Thyroid gland (tissue), 4 donors: ENCODE data around the gene SEPTIN1. TPM values are rescaled to one million over a fixed set of nuclear protein-coding genes. Genes with fewer than 3 reads are reported as not detected.
"Not testable (repeated sequence)": the region's sequence is repeated elsewhere in the genome, so short reads cannot be mapped to it uniquely, and the experiment has no call there.

Experiments used
- DNase-seq, 2 donors: peaks; one replicate each; pipeline ENCODE4 v3.0.0-alpha.2; 2019
- H3K27ac ChIP-seq, 3 donors: fragments of 200-600 bp; sonication (generic); 1 replicate in 2 of 3; 2 replicates in 1 of 3; pipeline ENCODE4 v1.5.1; 2016 to 2019; ENCODE audit warnings: mild to moderate bottlenecking in 1 of 3, moderate library complexity in 1 of 3
- H3K27me3 ChIP-seq: fragments of 200-600 bp; sonication (generic); one replicate; pipeline ENCODE4 v1.5.1; 2019
- H3K36me3 ChIP-seq, 2 donors: fragments of 200-600 bp; sonication (generic); one replicate each; pipeline ENCODE4 v1.5.1; 2016 to 2019
- H3K4me1 ChIP-seq, 2 donors: fragments of 200-600 bp; sonication (generic); one replicate each; pipeline ENCODE4 v1.5.1; 2017 to 2019
- H3K4me3 ChIP-seq, 3 donors: fragments of 200-600 bp; sonication (generic); replicated peaks in 1 of 3; 1 replicate in 2 of 3; 2 replicates in 1 of 3; pipeline ENCODE4 v1.5.1; 2016; ENCODE audit warnings: mild to moderate bottlenecking in 1 of 3
- H3K9me3 ChIP-seq: fragments of 200-600 bp; sonication (generic); one replicate; pipeline ENCODE4 v1.5.1; 2017
- POLR2A ChIP-seq, 2 donors: fragments of 450-650 bp; IDR thresholded peaks; one replicate each; pipeline ENCODE4 v1.6.1; 2017; ENCODE audit warnings: antibody characterized with exemption in 2 of 2, mild to moderate bottlenecking in 2 of 2, moderate library complexity in 1 of 2
- WGBS, 2 donors: methylation state at CpG; one replicate each; pipeline ENCODE4 v1.1.5; 2017; 5-methylcytosine and 5-hydroxymethylcytosine counted together
- intact Hi-C: fragments of 100-400 bp; cut with DNase I; formaldehyde crosslinking; loops from one replicate; pipeline ENCODE4 v1.15.1; 2023
- total RNA-seq, 4 donors: library from RNA; depleted of rRNA; stranded (reverse); fragments of >200 nt; gene quantifications; one replicate each; pipeline ENCODE4 v1.2.3, GENCODE V29; 2016
- TF ChIP-seq, protein P1 (sequence below), 6 experiments: fragments of 200-600 bp in 3 of 6; fragments of 450-650 bp in 3 of 6; sonication (generic) in 3 of 6; IDR thresholded peaks; one replicate each; pipeline ENCODE4 v1.5.1; 2016 to 2019; ENCODE audit warnings: antibody characterized with exemption in 6 of 6, mild to moderate bottlenecking in 2 of 6, inconsistent platforms in 1 of 6, moderate library complexity in 1 of 6

The SEPTIN1 gene
- total RNA-seq, 4 donors from 2014 or later: 0.56 to 3.4 (median 1.4) TPM

DNA sequence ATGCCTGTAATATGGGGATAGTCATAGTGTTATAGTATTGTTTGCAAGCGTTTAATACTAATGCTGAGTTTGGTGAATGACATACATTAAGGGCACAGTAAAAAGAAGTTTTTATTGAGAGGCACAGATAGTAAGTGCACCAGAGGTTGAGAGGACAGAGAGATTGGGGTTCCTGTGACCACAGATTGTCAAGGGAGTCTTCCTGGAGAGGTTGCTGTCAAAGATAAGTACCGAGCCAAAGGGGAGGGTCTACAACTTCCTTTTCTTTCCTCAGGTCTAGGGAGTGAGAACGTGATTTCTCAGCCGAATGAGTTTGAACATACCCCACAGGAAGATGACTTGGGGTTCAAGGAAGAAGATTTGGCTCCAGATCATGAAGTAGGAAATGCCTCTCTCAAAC lies 14.7 kb upstream of the SEPTIN1 start:
- Histone ChIP-seq H3K27me3 (no peaks in the 10 kb centered on the region), H3K27ac (no peak overlapping the region), H3K36me3 (peaks cover 10 to 11% of the 10 kb centered on the region in 2 donors), H3K9me3 (no peaks in the 10 kb centered on the region), H3K4me3 (no peak overlapping the region), H3K4me1 (peaks cover 11 to 33% of the 10 kb centered on the region in 2 donors)
- no peak for TF ChIP-seq POLR2A (IDR thresholded peaks at IDR 0.05)
- TF ChIP-seq, protein P1, sequence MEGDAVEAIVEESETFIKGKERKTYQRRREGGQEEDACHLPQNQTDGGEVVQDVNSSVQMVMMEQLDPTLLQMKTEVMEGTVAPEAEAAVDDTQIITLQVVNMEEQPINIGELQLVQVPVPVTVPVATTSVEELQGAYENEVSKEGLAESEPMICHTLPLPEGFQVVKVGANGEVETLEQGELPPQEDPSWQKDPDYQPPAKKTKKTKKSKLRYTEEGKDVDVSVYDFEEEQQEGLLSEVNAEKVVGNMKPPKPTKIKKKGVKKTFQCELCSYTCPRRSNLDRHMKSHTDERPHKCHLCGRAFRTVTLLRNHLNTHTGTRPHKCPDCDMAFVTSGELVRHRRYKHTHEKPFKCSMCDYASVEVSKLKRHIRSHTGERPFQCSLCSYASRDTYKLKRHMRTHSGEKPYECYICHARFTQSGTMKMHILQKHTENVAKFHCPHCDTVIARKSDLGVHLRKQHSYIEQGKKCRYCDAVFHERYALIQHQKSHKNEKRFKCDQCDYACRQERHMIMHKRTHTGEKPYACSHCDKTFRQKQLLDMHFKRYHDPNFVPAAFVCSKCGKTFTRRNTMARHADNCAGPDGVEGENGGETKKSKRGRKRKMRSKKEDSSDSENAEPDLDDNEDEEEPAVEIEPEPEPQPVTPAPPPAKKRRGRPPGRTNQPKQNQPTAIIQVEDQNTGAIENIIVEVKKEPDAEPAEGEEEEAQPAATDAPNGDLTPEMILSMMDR (IDR thresholded peaks at IDR 0.05): no peak
- intact Hi-C loops: no loop called here
- no peak for DNase-seq
- 76 to 77% methylated on average over 4 of the region's 4 CpGs for WGBS, 2 donors

DNA sequence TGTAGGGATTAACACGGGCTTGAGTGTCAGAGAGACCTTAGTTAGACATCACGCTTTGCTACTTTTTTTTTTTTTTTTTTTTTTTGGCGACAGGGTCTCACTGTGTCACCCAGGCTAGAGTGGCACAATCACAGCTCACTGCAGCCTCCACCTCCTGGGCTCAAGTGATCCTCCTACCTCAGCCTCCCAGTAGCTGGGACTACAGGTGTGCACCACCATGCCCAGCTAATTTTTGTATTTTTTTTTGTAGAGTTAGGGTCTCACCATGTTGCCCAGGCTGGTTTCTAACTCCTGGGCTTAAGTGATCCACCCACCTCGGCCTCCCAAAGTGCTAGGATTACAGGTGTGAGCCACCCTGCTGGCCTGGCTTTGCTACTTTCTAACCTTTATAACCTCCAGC lies 14.3 kb upstream of the SEPTIN1 start:
- H3K4me3 ChIP-seq, H3K27me3 ChIP-seq, H3K9me3 ChIP-seq, H3K27ac ChIP-seq, DNase-seq, intact Hi-C loops: not testable (repeated sequence)
- H3K4me1 ChIP-seq: peaks cover 11 to 33% of the 10 kb centered on the region in 2 donors
- WGBS, 2 donors: 78 to 87% methylated on average over 4 of the region's 4 CpGs
- peaks cover 10 to 11% of the 10 kb centered on the region in 2 donors for H3K36me3 ChIP-seq

DNA sequence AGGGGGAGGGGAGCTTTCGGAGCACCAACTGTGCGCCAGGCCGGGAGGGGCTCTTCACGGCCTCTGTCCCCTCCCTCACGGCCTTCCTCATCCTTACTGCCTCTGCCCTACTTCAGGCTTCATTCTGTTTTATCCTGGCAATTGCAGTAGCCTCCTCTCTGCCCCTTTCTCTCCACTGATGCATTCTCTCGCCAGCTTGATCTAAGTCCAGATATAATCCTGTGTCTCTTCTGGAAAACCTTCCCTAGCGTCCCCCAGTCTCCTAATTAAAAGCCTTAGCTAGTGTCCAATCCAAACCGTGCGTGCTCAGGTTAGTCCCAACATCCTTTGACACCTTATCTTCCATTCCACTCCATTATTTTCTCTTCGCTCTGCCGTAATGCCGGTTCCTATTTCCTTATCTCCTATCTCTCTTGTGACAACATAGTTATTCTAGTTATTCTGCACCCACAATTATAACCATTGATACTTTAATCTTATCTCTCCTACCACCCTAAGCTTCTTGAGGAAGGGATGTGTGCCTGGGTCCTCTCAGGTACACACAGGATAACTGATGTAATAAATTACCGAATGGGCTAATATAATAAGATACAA lies 13.7 kb upstream of the SEPTIN1 start:
- Histone ChIP-seq H3K4me1 (peaks cover 9 to 30% of the 10 kb centered on the region in 2 donors), H3K4me3 (peak overlapping the region; percentile 38 to 88 (median 87)), H3K27ac (peak overlapping the region in 2 of 3 donors; percentile 21 to 69), H3K27me3 (no peaks in the 10 kb centered on the region), H3K9me3 (no peaks in the 10 kb centered on the region), H3K36me3 (peaks cover 10 to 11% of the 10 kb centered on the region in 2 donors)
- 17 to 18% methylated on average over 13 of the region's 13 CpGs for WGBS, 2 donors
- no peak for DNase-seq
- TF ChIP-seq, protein P1 (IDR thresholded peaks at IDR 0.05): no peak
- TF ChIP-seq POLR2A (IDR thresholded peaks at IDR 0.05): no peak
- intact Hi-C loops: no loop called here

DNA sequence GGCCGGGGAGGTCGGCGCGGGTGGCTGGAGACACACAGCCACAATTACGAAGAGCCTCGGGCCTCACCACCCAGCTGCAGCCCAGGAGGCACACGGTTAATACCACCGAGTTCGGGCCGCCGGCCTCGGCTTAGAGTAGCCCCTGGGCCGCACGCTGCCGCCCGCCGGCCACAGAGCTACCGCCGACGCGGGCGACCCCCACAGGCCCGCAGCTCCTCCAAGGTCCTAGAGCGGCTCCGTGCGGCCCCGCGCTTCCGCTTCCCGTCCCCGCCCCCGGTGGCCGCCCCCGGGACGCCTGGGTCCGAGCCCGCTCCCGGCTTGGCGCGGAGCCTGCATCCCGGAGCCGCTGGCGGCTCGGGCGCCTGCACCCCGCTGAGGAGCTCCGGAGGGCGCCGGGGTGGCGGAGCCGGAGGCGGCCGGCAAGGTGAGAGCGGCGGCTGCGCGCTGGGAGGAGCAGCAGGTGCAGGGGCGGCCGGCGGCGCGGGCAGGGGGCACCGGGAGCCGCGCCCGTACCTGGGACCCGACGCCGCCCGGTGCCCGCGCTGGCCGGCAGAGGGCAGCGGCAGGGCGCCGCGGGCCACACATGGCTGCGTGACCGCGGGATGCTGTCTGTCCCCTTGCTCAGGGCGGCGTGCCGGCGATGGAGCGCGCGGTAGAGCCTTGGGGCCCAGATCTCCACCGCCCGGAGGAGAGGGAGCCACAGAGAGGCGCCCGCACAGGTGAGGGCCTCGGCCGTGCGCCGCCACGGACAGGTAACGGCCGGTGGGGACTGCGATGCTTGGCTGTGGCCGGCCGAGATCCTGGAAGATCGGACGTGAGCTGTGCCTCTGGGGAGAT lies 13.0 kb upstream of the SEPTIN1 start, which contains the start of gene ZNF48:
Gene ZNF48 (plus strand): TSS at position 266 of the 837 bp plus-strand sequence. CDS start 375 bp downstream, at position 641.
- WGBS, 2 donors: 0 to 2% methylated on average over 1 to 10 of the region's 103 CpGs
- Histone ChIP-seq H3K27me3 (no peaks in the 10 kb centered on the region), H3K9me3 (no peaks in the 10 kb centered on the region), H3K4me1 (peaks cover 5 to 28% of the 10 kb centered on the region in 2 donors), H3K27ac (peak within 1 kb of the TSS; percentile 33 to 69 (median 53)), H3K4me3 (peak within 1 kb of the TSS; percentile 57 to 88 (median 87)), H3K36me3 (peaks cover 10 to 11% of the 10 kb centered on the region in 2 donors)
- intact Hi-C loops: no loop called here
- peak; percentile 88 to 89 for DNase-seq
- TF ChIP-seq, protein P1 (IDR thresholded peaks at IDR 0.05): peak in 3 of 6 experiments; percentile 41 to 63 (median 58)
- peak in 1 of 2 donors; percentile 51 for TF ChIP-seq POLR2A (IDR thresholded peaks at IDR 0.05)

DNA sequence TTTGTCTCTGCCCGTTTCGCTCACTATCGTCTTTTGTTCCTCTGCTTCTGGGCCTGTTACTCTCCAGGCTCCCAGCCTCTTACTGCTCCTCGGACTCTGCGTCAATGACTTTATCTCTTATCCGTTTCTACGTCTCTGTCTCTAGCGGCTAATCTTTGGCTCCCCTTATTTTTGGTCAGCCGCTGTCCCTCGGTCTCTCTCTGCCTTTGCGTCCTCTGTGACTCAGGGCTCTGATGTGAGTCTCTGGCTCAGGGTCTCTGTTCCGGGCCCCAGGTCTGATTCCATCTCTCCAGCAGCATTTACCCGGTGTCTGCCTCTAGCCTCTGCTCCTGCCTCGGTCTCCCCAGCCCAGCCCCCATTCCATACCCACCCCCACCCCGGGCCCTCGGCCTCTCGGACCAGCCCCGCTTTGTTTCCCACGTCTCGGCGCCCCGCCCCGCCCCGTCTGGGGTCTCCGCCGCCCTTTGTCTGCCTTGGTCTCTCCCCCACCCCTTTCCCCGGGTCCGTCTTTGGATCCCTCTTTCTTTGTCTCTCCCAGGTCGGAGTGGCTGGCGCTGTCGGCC lies 12.3 kb upstream of the SEPTIN1 start:
- peak overlapping the region; percentile 57 to 88 (median 87) for H3K4me3 ChIP-seq
- H3K9me3 ChIP-seq: no peaks in the 10 kb centered on the region
- H3K27ac ChIP-seq: peak overlapping the region; percentile 33 to 69 (median 53)
- no peak for TF ChIP-seq POLR2A (IDR thresholded peaks at IDR 0.05)
- TF ChIP-seq, protein P1 (IDR thresholded peaks at IDR 0.05): no peak
- no peaks in the 10 kb centered on the region for H3K27me3 ChIP-seq
- WGBS, 2 donors: 6 to 10% methylated on average over 28 to 30 of the region's 31 CpGs
- no peak for DNase-seq
- intact Hi-C loops: no loop called here
- H3K36me3 ChIP-seq: peaks cover 10 to 11% of the 10 kb centered on the region in 2 donors
- H3K4me1 ChIP-seq: peaks cover 5 to 23% of the 10 kb centered on the region in 2 donors
